GM19351 (cell line): ENCODE measurements around the gene LIX1.
"Not testable (repeated sequence)": the region's sequence is repeated elsewhere in the genome, so short reads cannot be mapped to it uniquely, and the experiment has no call there.

Experiments used
- ATAC-seq: cut with Tn5 transposase; IDR thresholded peaks from one replicate; pipeline ENCODE4 v1.9.1; 2021; ENCODE audit warnings: mild to moderate bottlenecking, moderate library complexity; ENCODE audit not compliant: unreplicated experiment

LIX1 gene

DNA sequence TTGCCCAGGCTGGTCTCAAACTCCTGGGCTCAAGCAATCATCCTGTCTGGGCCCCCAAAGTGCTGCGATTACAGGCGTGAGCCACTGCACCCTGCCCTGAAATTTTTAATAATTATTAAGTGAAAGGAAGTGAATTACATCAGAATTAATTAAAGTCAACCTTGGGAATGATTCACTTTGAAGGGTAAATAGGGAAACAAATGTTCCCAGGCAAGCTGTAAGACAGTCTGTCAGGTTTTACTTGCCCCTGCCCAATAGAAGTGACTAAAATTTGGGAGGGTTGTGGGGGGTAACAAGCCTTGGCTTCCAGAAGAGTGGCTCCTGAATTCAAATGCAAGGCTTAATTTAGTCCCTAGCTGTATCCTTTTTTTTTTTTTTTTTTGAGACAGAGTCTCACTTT is 1.3 kb upstream of the LIX1 start:
- no peak for ATAC-seq

GRCh38 chr5:97141539-97141938 is 872 bp downstream of the LIX1 start:
- ATAC-seq, result no peak

GRCh38 chr5:97141031-97141430 is 1.4 kb downstream of the LIX1 start:
- ATAC-seq, result no peak

- ATAC-seq, result not testable (repeated sequence)
These were observed 2.2 kb downstream of the LIX1 start for GRCh38 chr5:97140250-97140649.

GRCh38 chr5:97136475-97136874 is 5.9 kb downstream of the LIX1 start:
- ATAC-seq, result no peak

DNA sequence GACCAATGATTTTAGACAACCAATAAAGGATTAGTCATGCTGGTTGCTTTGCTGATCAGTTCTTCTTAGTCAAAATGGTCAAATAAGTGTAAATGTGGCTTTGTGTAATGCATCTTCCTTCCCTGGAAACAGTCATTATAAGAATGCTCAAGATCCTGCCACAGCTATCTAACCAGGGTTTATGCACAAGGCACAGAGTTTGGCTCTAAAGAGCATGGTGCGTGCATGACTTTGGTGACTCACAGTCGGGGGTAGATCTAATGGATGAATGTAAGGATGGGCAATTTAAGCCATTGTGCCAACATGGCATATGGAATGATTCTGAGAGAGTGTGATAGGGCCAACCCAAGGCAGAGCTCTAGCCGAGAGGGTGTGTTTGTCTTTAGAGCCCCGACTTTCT is 6.5 kb downstream of the LIX1 start:
- ATAC-seq, result no peak

DNA sequence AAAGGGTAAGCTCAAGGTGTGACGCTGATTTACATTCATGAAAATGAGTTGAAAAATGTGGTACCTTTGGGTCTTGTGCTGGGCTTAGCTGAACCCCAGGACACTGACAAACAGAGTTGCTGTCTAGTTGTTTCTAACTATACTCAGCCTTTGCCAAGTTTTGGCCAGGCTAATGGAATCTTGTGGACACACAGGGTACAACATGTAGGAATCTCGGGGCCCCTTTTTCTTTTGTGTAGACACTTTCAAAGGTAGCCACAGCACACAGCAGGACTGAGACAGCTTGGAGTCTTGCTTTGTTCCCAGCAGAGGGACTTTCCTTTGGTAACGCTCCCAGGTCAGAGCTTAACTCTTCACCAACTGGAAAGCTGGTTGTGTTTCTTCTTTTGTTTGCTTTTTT is 7.8 kb downstream of the LIX1 start:
- no peak for ATAC-seq

- ATAC-seq, result no peak
These were observed 9.3 kb downstream of the LIX1 start for GRCh38 chr5:97133101-97133500.

DNA sequence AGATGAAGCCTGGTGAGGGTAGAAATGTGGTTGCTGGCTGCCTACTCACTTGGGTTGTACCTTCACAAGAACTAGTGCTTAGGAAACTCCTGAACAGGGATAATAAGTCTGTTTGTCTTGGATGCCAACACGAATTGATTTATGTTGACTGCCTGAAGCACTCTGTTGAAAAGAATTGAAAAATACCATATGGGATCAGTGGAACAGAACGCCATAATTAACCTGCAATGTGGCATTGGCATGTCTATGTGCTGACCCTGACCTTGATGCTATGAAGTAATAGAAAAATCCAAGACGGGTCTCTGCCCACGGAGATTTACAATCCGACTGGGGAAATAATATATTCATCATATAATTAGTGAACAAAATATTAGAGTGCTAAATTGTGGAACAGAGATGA is 10.5 kb downstream of the LIX1 start:
- ATAC-seq, result no peak

- no peak for ATAC-seq
These were observed 11.2 kb downstream of the LIX1 start for GRCh38 chr5:97131139-97131710.

- ATAC-seq, result no peak
These were observed 14.7 kb downstream of the LIX1 start for GRCh38 chr5:97127727-97128126.

- no peak for ATAC-seq
These were observed 17.2 kb downstream of the LIX1 start for GRCh38 chr5:97125125-97125683.

- no peak for ATAC-seq
These were observed 18.1 kb downstream of the LIX1 start for GRCh38 chr5:97124335-97124734.

GRCh38 chr5:97121848-97122247 is 20.6 kb downstream of the LIX1 start:
- ATAC-seq, result no peak

DNA sequence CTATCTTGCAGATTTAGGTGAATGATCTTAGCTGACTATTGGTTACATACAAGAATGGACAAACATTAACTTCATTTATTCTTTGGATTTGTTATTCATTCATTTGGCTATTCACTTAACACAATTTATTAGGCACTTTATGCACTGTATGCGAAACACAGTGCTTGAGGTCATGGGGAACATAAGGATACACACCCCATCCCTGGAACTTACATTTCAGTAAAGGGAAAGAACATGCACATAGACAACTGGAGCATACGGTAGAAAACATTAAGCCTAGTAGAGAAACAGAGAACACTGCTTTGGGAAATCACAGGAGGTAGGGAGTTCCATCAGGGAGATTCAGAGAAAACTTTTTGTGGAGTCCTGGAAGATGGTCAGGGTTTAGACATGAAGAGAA is 22.2 kb downstream of the LIX1 start:
- ATAC-seq, result no peak

DNA sequence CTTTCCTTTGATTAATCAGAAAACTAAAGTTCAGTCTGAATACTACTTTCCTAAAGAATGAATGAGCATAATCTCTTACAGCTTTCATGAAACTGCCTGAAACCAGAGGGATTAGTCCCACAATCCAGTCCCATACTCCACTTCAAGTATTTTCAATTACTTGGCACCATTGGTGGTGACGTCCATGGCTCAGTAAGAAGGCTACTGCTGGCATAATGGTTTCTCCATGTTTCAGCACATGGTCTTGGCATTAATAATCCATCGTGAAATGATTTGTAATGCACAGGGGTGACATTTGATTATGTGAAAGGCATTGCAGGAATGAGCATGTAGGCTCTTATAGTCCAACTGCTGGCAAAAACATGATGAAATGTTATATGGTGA is 23.4 kb downstream of the LIX1 start:
- no peak for ATAC-seq

DNA sequence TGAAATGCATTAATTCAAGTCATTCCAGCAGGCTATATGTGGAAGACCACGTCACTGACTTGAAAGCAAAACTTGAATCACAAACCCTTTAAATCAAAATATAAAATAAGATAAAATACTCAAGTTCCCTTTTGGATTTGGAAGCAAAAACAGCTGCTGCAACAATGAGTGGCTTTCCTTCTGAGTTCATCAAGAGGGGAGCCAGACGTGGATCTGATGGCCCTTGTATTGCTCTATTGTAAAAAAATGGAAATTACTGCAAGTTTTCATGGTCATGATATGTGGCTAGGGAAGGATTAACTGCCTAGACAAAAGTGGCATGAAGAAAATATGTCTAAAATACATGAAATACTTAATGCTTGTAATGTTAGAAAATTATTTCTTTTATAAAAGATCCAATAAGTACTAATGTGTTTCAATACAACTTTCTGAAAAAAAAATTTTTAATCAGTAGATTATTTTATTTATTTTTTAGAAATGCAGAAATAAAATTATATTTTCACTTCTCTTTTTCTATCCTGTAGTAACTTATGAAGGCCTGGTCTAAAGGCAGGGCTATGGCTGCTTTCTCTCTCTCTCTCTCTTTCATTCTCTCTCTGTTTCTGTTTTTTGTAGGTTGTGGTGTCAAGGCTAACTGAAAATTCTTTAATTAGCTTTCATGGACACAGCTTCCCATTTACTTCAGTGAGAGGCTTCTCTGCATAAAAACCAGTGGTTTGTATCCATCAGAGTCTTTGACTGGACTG is 24.0 kb downstream of the LIX1 start:
- ATAC-seq, result peak; percentile 91

GRCh38 chr5:97115932-97116331 is 26.5 kb downstream of the LIX1 start:
- ATAC-seq, result no peak

- ATAC-seq, result no peak
These were observed 30.2 kb downstream of the LIX1 start for GRCh38 chr5:97112230-97112629.

GRCh38 chr5:97111616-97112015 is 30.8 kb downstream of the LIX1 start:
- ATAC-seq, result no peak

DNA sequence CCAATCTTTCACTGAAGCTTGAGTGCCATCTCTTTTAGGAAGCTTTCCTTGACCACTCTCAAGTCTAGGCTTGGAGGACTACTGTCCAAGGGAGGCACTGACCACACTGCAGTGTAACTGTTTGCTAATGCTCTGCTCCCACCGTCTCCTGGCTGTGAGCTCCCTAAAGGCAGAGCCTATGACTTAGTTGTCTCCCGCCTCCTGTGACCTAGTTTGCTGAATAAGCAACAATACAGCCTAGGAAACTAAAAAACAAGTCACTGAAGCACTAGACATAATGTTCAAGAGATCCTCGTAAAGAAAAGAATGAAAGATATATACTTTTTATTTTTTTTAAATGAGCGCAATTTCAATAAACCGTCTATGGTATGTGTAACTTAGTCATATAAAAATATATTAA is 31.4 kb downstream of the LIX1 start:
- ATAC-seq, result no peak

GRCh38 chr5:97107318-97107717 is 35.1 kb downstream of the LIX1 start:
- ATAC-seq, result no peak

DNA sequence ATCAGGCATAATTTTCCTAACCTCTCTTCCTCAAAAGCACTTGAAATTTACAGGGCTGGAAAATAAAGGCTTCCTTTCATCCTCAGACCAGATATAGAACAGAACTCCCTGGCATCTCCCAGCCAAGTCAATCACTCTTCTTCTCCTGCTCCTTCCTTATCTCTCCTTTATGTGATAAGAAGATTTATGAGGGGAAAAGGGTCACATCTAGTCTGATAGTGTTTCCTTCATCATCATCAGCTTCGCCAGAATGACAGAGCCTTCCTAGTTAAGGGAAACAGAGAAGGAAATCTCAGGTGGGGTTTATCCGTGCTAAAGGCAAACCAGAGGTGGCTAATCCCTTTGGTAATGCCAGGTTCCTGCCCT is 36.2 kb downstream of the LIX1 start:
- no peak for ATAC-seq
